ENCODE measurements around the gene TTI1.

Gene TTI1

GRCh38 chr20:38073307-38074071 lies 40.2 kb upstream of the TTI1 start:
- TF ChIP-seq, protein P1, sequence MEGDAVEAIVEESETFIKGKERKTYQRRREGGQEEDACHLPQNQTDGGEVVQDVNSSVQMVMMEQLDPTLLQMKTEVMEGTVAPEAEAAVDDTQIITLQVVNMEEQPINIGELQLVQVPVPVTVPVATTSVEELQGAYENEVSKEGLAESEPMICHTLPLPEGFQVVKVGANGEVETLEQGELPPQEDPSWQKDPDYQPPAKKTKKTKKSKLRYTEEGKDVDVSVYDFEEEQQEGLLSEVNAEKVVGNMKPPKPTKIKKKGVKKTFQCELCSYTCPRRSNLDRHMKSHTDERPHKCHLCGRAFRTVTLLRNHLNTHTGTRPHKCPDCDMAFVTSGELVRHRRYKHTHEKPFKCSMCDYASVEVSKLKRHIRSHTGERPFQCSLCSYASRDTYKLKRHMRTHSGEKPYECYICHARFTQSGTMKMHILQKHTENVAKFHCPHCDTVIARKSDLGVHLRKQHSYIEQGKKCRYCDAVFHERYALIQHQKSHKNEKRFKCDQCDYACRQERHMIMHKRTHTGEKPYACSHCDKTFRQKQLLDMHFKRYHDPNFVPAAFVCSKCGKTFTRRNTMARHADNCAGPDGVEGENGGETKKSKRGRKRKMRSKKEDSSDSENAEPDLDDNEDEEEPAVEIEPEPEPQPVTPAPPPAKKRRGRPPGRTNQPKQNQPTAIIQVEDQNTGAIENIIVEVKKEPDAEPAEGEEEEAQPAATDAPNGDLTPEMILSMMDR (IDR thresholded peaks at IDR 0.05; ENCODE audit: low read depth, low read length) = peak; percentile 70
- H3K4me3 ChIP-seq (ENCODE audit: low read depth, low read length) = no peak overlapping the region

DNA sequence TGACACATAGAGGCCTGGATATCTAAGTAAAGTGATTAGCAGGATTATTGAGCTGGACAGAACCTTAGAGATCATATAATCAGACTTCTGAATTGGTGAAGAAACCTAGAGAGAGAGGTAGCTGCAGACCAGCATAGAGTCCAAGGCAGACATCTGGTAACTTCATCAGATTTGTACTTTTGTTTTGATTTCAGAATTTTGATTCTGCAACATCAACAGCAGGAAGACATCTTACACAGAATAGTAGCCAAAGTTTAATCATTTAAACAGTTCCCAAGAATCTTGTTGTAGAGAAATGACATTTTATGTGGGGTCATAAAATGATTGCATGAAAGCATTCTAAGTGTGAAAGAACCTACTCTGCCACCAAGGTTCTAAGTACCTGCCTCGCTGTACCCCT lies 39.6 kb upstream of the TTI1 start:
- TF ChIP-seq, protein P1 (IDR thresholded peaks at IDR 0.05; ENCODE audit: low read depth, low read length) = no peak
- no peak overlapping the region for H3K4me3 ChIP-seq (ENCODE audit: low read depth, low read length)

GRCh38 chr20:38067717-38068365 lies 34.6 kb upstream of the TTI1 start:
- TF ChIP-seq, protein P1 (IDR thresholded peaks at IDR 0.05; ENCODE audit: low read depth, low read length) = no peak
- no peak overlapping the region for H3K4me3 ChIP-seq (ENCODE audit: low read depth, low read length)

- TF ChIP-seq, protein P1 (IDR thresholded peaks at IDR 0.05; ENCODE audit: low read depth, low read length) = no peak
Observed at GRCh38 chr20:38066969-38067716, 33.9 kb upstream of the TTI1 start.

DNA sequence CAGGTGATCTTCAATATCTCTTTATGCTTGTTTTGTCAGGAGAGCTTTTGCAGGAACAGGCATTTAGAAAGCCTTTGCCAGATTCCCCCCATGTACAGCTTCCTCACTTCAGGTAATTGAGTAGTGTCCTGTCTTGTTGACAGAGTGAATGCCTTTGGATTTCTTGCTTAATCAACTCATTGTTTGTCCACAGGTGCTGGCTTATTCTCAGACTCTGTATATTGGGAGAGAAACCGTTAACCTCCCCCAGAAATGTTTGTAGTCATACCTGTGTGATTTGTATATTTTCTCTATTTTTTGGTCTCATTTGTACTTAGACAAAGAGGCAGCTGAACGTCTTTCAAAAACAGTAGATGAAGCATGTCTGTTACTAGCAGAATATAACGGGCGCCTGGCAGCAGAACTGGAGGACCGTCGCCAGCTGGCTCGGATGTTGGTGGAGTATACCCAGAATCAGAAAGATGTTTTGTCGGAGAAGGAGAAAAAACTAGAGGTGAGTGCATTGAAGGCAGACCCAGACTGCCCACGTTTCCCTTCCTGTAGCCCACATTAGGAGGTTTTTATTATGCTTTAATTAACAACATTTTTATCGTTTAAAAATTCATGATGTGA lies 32.6 kb upstream of the TTI1 start:
- no peak overlapping the region for H3K4me3 ChIP-seq (ENCODE audit: low read depth, low read length)
- TF ChIP-seq, protein P1 (IDR thresholded peaks at IDR 0.05; ENCODE audit: low read depth, low read length) = no peak

More at GRCh38 chr20:38066969-38067716, 33.9 kb upstream of the TTI1 start:
- H3K4me3 ChIP-seq (ENCODE audit: low read depth, low read length) = no peak overlapping the region

DNA sequence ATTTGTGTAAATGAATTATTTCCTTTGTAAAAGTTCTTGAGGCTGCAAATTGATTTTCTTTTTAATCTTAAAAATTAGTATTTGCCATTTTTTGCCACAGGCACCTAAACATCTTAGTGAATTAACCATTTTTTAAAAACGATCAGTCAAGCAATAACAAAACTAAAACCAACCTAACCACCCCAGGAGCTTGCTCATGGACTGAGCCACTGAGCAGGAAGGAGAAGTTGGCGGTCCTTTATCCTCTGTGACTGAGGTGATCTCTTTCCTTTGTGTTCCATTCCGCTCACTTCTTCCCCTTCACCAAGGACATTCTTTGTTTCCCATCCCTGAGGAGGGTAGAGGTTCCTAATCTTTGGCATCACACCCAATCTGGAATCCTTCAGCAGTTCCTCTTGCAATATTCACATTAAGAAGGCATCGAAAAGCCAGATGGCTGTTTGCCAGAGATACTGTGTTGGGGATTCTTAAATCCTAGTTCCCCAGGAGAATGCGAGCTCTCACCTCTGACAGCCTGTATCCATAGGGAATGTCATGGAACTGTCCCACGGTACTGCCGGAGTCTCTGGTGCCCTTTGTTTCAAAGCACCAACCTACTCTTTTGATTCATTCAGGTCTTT lies 30.8 kb upstream of the TTI1 start:
- H3K4me3 ChIP-seq (ENCODE audit: low read depth, low read length) = no peak overlapping the region
- TF ChIP-seq, protein P1 (IDR thresholded peaks at IDR 0.05; ENCODE audit: low read depth, low read length) = no peak
